ENCODE measurements around the gene ESRP2.
A peak's percentile ranks its signal among the peaks of the same experiment; 100 is the strongest.

Gene ESRP2

DNA sequence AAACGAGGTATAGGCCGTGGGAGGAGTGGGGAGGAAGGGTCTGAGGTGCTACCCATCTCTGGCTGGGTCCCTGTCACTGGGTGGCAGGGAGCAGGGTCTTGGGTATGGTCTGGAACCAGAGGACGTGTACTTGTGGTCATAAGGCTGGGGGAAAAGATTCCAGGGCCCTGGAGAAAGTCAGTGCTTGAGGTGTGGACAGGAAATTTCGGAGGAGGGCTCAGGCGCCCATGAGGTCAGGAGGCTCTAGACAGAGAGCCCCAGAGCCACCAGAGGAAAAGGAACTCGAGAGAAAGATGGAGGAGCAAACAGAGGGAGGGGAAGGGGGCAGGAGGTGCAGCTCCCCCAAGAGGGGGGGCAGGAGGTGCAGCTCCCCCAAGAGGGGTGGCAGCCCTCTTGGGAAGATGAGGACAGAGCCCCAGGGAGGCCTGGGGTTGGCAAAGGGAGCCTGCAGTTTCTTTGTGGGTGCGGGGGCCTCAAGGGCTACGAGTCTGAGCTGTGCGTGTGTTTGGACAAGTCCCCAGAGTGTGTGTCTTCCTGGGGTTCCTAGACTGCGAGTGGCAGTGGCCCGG is 27.7 kb upstream of the ESRP2 start:
- DNase-seq (ENCODE audit: low read depth): no peak

DNA sequence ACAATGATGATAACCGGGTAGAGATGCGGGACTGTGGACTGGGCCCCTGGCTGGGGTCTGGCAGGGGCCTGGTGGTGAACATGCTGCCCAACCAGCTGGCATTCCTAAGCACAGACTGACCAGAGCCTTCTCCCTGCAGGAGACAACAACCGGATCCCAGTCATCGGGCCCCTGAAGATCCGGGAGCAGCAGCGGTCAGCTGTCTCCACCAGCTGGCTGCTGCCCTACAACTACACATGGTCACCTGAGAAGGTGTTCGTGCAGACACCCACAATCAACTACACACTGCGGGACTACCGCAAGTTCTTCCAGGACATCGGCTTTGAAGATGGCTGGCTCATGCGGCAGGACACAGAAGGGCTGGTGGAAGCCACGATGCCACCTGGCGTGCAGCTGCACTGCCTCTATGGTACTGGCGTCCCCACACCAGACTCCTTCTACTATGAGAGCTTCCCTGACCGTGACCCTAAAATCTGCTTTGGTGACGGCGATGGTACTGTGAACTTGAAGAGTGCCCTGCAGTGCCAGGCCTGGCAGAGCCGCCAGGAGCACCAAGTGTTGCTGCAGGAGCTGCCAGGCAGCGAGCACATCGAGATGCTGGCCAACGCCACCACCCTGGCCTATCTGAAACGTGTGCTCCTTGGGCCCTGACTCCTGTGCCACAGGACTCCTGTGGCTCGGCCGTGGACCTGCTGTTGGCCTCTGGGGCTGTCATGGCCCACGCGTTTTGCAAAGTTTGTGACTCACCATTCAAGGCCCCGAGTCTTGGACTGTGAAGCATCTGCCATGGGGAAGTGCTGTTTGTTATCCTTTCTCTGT is 23.3 kb upstream of the ESRP2 start:
- no peak for DNase-seq (ENCODE audit: low read depth)

DNA sequence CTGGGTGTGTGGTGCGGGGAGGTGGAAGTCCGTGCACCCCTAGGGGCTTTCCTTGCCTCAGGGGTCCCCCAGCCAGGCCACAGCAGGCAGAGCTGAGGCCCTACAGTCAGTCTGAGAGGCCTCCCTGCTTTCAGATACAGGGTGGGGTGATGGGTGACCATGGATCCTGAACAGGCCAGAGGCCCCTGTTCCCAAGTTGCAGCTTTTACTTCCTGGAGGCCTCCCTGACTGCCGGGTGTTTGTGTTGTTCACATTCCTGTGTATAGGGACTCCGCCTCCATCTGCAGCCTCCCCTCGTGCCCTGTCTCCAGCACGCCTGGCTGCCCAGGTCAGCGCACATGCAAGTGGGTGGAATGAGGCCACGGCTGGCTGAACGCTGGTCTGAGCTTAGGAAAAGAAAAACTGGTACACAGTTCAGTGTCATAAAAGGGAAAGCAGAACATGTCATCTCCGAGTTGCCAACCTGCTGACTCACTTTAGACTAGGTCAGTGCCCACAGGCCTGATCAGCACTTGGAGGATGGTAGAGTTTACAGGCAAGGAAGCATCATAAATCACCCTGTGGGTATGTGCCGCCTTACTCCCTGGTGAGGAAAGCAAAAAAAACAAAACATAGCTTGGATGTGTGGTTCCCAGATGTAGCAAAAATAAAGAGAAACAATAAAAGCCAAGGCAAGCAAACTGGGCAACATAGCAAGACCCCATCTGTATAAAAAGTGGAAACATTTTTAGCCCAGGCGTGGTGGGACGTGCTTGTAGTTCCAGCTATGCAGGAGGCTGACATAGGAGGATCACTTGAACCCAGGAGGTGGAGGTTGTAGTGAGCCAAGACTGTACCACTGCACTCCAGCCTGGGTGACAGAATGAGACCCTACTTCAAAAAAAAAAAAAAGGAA is 22.2 kb upstream of the ESRP2 start:
- no peak for DNase-seq (ENCODE audit: low read depth)

DNA sequence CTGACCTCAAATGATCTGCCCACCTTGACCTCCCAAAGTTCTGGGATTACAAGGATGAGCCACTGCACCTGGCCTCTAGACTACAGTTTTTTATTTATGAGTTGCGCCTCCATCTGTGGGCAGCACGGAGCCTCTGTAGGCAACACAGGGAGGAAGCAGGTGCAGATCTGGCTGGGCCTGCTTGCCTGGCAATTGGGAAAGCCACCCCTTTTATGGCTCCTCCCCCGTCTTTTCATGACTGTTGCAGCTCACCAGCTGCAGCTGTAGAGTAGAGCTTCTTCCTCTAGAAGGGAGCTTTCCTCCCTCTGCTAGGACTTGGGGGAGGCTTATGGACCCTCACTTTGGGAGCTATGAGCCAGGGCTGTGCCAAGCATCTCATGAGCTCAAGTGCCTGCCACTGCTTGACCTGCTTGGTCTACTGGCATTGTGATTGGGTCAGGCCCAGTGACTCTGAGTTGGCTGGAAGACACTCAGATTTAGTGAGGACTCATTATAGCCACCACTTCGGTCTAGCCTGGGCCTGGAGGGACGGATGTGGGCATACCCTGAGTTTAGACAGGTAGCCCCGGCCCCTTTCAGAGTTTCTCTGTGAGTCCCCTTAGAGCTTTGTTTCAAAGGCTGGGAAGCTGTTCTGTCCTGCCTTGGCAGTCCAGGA is 21.5 kb upstream of the ESRP2 start:
- no peak for DNase-seq (ENCODE audit: low read depth)

DNA sequence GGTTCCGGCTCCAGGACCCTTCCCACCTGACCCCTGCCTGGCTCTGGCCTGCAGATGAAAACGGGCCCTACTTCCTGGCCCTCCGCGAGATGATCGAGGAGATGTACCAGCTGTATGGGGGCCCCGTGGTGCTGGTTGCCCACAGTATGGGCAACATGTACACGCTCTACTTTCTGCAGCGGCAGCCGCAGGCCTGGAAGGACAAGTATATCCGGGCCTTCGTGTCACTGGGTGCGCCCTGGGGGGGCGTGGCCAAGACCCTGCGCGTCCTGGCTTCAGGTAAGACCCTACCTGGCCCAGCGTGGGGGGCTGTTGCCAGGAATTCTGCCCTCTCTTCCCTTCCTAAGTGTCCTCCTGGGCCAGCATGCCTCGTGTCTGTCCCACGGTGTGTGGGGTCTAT is 19.8 kb upstream of the ESRP2 start:
- no peak for DNase-seq (ENCODE audit: low read depth)

DNA sequence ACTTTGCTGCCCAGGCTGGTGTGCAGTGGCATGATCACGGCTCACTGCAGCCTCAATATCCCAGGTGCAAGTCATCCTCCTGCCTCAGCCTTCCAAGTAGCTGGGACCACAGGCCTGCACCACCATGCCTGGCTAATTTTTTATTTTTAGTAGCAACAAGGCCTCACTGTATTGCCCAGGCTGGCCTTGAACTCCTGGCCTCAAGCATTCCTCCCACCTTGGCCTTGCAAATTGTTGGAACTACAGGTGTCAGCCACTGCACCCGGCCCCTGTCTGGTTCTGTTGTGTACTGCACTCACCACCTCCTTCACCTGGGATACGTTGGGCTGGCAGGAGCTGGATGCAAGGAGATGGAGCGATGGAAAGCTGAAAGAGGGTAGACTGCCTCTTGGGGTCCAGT is 17.8 kb upstream of the ESRP2 start:
- DNase-seq (ENCODE audit: low read depth): no peak

DNA sequence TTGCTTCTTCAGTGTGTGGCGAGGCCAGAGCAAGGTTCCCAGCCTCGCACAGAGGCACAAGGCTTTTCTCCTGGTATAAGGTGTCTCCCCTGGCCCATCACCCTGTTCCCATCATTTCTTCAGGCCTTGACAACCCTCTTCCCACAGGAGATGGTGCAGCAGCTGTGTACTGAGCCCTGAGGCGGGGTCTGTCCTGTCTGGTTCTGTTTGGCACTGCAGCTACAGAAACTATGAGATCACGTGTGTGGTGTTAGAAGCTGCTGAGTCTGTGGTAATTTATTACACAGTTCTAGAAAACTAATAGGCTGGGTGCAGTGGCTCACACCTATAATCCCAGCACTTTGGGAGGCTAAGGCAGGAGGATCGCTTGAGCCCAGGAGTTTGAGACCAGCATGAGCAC is 16.5 kb upstream of the ESRP2 start:
- DNase-seq (ENCODE audit: low read depth): no peak

DNA sequence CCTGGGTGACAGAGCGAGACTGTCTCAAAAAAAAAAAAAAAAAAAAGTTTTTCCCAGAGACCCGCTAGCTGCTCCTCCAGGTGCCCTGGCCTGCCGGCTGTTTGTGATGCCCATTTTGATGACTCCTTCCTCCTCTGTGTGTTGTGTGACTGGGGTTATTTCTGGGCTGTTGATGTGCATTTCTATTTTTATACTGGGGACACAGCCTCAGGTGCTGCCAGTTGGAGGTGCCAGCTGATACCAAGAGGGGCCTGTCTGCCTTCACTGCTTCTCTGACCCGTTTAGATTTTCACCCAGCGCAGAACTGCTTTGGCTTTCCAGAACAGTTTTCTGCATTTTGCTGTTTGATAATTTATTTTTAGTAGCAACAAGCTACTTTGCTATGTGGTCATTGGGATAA is 15.9 kb upstream of the ESRP2 start:
- no peak for DNase-seq (ENCODE audit: low read depth)

DNA sequence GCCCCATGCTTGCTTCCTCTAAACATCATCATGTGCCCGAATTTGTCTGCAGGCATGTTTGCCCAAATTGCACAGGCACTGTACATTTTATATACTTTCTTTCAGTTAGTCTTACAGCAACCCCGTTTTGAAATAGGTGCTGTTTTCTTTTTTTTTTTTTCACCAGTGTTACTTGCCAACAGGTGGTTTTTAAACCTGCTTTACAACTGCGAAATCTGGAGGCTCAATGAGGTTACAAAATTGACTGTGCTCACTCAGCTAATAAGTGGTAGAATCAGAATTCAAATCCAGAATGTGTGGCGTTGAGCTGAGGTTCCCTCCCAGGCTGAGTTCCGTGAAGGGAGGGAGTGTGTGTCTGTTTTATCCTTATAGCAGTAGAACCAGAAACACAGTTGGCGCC is 15.0 kb upstream of the ESRP2 start:
- DNase-seq (ENCODE audit: low read depth): no peak

DNA sequence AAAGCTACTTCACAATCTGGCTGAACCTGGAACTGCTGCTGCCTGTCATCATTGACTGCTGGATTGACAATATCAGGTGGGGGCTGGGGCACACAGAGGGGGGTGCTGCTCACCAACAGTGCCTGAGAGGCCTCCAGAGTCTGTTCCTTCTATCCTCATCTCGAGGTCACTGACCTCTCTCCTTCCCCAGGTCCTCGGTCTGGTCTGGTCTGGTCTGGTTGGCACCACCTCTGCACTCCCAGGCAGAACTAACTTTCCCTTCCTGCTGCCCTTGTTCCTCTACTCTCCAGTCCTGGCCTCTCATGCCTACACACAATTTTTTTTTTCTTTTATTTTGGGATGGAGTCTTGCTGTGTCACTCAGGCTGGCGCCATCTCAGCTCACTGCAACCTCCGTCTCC is 13.4 kb upstream of the ESRP2 start:
- no peak for DNase-seq (ENCODE audit: low read depth)

DNA sequence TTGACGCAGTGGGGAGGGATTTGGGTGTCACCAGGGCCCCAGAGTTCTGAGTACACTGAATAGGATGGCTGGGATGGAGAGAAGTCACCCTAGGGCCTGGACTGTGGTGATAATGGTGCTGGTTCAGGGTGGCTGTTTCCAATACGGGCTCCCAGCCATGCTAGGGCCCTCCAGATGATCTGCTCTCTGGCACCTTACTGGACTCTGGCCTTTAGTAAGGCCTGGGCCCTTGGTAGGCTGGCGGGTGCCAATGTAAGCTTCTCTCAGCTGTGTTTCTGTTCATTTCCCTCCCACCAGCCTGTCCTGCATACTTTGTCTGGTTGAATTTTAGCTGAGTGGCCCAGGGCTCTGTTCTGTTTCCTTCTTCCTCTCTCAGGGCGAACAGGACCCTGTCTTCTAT is 12.0 kb upstream of the ESRP2 start:
- DNase-seq (ENCODE audit: low read depth): no peak

DNA sequence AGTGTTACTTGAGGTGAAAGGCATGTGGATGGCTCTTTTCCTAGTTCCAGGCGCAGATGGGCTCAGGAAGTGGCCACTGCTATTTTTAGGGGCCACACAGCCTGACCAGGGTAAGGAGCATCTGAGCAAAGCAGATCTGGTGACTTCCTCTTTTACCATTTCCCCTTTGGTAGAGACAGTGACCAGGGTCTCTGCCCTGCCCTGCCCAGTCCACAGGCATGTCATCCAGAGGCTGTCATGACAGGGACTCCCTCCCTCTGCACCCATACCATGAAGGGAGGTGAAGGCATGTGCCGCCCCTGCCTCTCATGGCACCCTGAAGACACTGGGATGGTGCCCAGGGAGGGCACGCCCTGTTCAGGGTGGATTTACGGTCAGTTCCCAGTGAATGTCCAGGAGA is 11.5 kb upstream of the ESRP2 start:
- DNase-seq (ENCODE audit: low read depth): no peak

DNA sequence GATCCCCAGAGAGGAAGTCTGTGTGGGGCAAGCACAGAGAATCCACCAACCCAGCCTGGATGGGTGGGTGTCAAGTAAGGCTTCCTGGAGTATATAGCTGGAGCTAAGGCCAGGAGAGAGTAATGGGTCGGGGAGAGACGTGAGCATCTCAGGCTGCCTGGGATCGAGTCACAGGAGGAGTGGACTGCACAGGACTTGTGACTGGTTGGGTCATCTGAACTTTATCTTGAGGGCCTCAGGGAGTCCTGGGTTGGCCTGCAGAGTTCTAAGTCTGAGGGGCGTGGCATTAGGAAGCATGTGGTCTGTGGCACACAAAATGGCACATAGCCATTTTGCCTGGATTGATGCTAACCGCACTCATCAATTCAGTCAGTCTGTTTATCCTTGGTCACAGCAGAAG is 10.7 kb upstream of the ESRP2 start:
- DNase-seq (ENCODE audit: low read depth): no peak

DNA sequence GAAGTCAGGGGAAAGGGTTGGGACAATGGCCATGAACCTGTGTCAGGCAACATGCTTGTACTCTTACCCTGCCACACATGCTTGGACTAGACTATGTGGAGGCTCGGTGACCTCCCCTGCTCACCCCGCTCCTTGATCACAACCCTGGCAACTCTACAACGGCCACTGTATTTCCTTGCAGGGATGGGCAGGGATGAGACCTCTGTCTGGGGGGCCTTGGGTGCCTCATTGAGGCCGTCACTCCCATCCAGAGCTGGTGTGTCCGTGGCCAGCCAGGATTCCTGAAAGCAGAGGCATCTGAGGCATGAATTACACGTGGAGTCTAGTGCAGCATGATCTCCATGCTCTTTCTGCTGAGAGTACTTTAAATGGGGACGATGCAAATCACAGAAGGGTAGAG is 10.2 kb upstream of the ESRP2 start:
- no peak for DNase-seq (ENCODE audit: low read depth)

DNA sequence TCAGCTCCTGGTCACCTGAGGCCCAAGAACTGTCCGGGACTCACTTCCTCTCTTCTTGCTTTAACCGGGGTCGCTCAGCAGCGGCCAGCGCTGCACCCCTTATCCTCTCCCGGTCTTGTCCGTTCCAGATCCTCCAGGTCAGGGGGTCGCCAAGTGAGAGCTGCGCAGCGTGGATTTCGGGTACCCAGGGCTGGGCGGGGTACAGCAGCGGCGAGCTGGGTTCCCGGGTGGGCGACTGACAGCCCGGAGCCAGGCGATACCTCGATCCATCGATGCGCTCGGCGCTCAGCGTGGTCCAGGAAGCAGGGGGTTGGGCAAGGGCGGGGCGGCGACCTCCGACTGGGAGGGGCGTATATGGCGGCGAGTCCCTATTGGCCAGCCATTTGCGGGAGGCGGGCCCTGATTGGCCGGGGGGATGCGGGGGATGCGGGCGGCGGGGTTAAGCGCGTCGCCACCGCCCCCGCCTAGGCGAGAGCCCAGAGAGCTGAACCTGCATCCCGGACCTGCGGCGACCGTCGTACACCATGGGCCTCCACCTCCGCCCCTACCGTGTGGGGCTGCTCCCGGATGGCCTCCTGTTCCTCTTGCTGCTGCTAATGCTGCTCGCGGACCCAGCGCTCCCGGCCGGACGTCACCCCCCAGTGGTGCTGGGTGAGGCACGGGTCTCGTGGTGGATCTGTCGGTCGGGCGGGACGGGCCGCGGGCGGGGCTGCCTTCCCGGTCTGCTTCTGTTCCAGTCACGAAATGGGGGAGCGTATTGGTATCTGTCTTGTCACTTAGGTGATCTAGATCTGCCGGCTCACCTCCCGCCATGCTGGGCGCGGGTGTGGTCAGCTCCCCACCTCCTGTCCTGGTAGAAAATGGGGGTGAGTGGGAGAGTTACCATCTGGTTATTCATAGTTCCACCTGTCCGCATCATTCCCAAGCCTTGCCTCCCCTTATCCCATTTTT is 9.3 kb upstream of the ESRP2 start, which contains the start of gene PLA2G15:
PLA2G15 (plus strand) TSS at position 471 of the 951 bp plus-strand sequence; CDS start at position 525, 54 bp downstream.
- DNase-seq (ENCODE audit: low read depth): peak; percentile 96

DNA sequence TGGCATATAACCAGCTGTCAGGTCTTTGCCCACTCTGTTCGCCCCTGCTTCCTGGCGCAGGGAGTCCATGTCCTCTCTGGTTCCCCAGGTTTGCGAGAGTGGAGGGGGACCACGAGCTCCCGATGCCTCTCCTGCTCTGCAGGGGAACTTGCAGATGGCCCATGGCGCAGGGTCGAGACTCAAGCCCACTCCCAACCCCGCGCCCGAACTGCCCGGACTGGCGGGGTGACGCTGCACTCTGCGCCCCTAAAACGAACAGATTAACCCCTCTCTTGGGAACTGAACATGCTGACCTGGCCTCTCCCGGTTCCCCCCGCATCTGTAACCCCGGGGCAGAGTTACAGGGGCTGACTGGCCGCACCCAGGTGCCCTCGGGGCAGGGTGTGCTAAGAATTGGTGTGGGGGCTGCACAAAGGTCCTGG is 8.6 kb upstream of the ESRP2 start:
- DNase-seq (ENCODE audit: low read depth): no peak

DNA sequence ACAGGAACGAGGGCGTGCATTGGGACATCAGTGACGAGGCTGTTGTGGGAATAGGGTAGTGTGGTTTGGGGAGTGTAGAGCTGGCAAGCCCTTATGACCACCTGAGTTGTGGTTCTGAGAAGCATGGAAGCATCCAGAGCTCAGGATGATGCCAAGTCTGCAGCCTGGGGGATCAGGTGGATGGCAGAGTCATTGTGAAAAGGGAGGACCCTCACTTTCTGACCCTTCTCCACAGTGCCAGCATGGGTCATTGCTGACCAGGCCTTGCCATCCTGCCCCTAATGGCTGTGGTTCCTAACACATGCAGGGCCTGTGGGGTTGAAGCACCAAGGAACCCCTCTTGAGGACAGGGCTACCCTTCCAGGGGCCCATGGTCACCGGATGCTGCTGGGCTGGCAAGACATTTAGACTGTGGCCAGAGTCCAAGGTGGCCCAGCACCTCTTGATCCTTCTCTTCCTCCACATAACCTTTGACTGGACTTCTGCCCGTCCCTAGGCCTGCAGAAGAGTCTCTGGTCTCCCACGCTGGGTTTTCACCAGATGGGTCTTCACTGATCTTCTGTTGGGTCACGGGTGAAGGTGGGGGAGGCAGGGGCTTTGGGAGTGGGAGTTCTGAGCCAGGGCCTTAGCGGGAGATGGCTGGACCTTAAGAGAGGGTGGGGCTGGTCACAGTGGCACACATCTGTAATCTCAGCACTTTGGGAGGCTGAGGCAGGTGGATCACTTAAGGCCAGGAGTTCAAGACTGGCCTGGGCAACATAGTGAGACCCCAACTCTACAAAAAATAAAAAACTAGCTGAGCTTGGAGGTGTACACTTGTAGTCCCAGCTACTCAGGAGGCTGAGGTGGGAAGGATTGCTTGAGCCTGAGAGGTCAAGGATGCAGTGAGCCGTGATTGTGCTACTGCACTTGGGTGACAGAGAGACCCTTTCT is 7.3 kb upstream of the ESRP2 start:
- no peak for DNase-seq (ENCODE audit: low read depth)

DNA sequence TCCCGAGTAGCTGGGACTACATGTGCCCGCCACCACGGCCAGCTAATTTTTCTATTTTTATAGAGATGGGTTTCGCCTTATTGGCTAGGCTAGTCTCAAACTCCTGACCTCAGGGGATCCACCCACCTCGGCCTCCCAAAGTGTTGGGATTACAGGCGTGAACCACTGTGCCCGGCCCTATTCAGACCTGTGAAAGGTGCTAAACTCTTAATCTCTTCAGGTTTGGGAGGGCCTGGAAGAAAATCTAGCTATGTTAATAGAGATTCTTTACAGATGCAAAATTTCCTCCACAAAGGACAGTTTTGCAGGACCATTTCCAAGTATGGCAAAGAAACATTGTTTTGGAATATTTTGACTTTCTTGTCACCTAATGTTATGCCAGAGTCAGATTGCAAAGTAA is 6.2 kb upstream of the ESRP2 start:
- no peak for DNase-seq (ENCODE audit: low read depth)

DNA sequence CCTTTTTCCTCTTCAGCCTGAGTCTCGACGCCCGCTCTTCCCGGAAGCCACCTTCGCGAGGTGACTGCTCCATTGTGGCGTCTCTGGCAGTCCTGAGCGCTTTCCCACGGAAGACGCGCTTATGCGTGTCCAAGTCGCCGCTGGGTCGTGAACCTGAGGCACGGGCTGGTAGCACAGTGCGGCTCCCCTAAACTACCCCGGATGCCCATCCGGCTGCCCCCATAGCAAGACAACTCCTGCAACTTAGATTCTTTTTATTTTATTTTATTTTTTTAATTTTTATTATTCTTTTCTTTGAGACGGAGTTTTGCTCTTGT is 2.1 kb upstream of the ESRP2 start:
- DNase-seq (ENCODE audit: low read depth): no peak
